Measurements from ENCODE around the gene DRAXIN.
A peak's percentile ranks its signal among the peaks of the same experiment; 100 is the strongest.

The DRAXIN gene

GRCh38 chr1:11691302-11691914 lies at the start of gene DRAXIN:
DRAXIN (plus strand) TSS chr1:11691710; CDS start chr1:11706259, 14,549 bp downstream.
- no peak for DNase-seq (ENCODE audit: low read depth in 3 of 3)

- no peak for DNase-seq (ENCODE audit: low read depth in 3 of 3)
Observed at GRCh38 chr1:11641776-11642305, 49.7 kb upstream of the DRAXIN start.

- DNase-seq (ENCODE audit: low read depth in 3 of 3): peak; percentile 43 to 62 (median 60)
Observed at GRCh38 chr1:11642418-11643017, 49.0 kb upstream of the DRAXIN start.

GRCh38 chr1:11643782-11644181 lies 47.7 kb upstream of the DRAXIN start:
- no peak for DNase-seq (ENCODE audit: low read depth in 3 of 3)

- no peak for DNase-seq (ENCODE audit: low read depth in 3 of 3)
Observed at GRCh38 chr1:11645270-11645669, 46.2 kb upstream of the DRAXIN start.

GRCh38 chr1:11645670-11646265 lies 45.7 kb upstream of the DRAXIN start:
- peak; percentile 63 to 83 (median 69) for DNase-seq (ENCODE audit: low read depth in 3 of 3)

- no peak for DNase-seq (ENCODE audit: low read depth in 3 of 3)
Observed at GRCh38 chr1:11646317-11646716, 45.2 kb upstream of the DRAXIN start.

- no peak for DNase-seq (ENCODE audit: low read depth in 3 of 3)
Observed at GRCh38 chr1:11647333-11647732, 44.2 kb upstream of the DRAXIN start.

- no peak for DNase-seq (ENCODE audit: low read depth in 3 of 3)
Observed at GRCh38 chr1:11648039-11648438, 43.5 kb upstream of the DRAXIN start.

GRCh38 chr1:11648732-11649158 lies 42.8 kb upstream of the DRAXIN start:
- no peak for DNase-seq (ENCODE audit: low read depth in 3 of 3)

GRCh38 chr1:11649237-11649623 lies 42.3 kb upstream of the DRAXIN start:
- no peak for DNase-seq (ENCODE audit: low read depth in 3 of 3)

GRCh38 chr1:11649624-11650330 lies 41.7 kb upstream of the DRAXIN start:
- DNase-seq (ENCODE audit: low read depth in 3 of 3): no peak

GRCh38 chr1:11650331-11650991 lies 41.0 kb upstream of the DRAXIN start:
- peak; percentile 64 to 75 (median 73) for DNase-seq (ENCODE audit: low read depth in 3 of 3)

GRCh38 chr1:11651017-11651416 lies 40.5 kb upstream of the DRAXIN start:
- no peak for DNase-seq (ENCODE audit: low read depth in 3 of 3)

GRCh38 chr1:11652203-11652780 lies 39.2 kb upstream of the DRAXIN start:
- DNase-seq (ENCODE audit: low read depth in 3 of 3): no peak

GRCh38 chr1:11653101-11653860 lies 38.2 kb upstream of the DRAXIN start:
- no peak for DNase-seq (ENCODE audit: low read depth in 3 of 3)

GRCh38 chr1:11653861-11654136 lies 37.7 kb upstream of the DRAXIN start:
- no peak for DNase-seq (ENCODE audit: low read depth in 3 of 3)

GRCh38 chr1:11654137-11654938 lies 37.2 kb upstream of the DRAXIN start, which contains the start of the genes FBXO2 and FBXO44:
FBXO2 (minus strand) TSS chr1:11654429; CDS start chr1:11654340, 89 bp downstream.
FBXO44 (plus strand) TSS chr1:11654877; CDS start chr1:11655836, 959 bp downstream.
- peak; percentile 38 to 70 (median 51) for DNase-seq (ENCODE audit: low read depth in 3 of 3)

GRCh38 chr1:11654939-11655808 lies 36.3 kb upstream of the DRAXIN start:
- no peak for DNase-seq (ENCODE audit: low read depth in 3 of 3)
